Sigmoid colon (tissue), 4 donors: ENCODE data around the gene VANGL1.

ENCODE experiments used
- EP300 ChIP-seq, 4 donors: sonication (generic); formaldehyde crosslinking; IDR thresholded peaks; one replicate each; pipeline ENCODE4 v1.6.1; 2017; ENCODE audit warnings: antibody characterized with exemption in 4 of 4
- POLR2A ChIP-seq, 2 donors: fragments of 450-650 bp; IDR thresholded peaks; one replicate each; pipeline ENCODE4 v1.6.1; 2016; ENCODE audit warnings: antibody characterized with exemption in 2 of 2, mild to moderate bottlenecking in 2 of 2, moderate library complexity in 2 of 2
- POLR2AphosphoS5 ChIP-seq, 4 donors: sonication (generic); formaldehyde crosslinking; IDR thresholded peaks; one replicate each; pipeline ENCODE4 v1.6.1; 2017; ENCODE audit warnings: antibody characterized with exemption in 4 of 4
- TF ChIP-seq, protein P1 (sequence below), 4 experiments: fragments of 450-650 bp in 3 of 4; fragments of 200-600 bp in 1 of 4; IDR thresholded peaks; one replicate each; pipeline ENCODE4 v1.5.1; 2016 to 2019; ENCODE audit warnings: antibody characterized with exemption in 4 of 4, mild to moderate bottlenecking in 3 of 4, moderate library complexity in 2 of 4

GRCh38 chr1:115685029-115685705, 43.4 kb downstream of the VANGL1 start:
- TF ChIP-seq, protein P1, sequence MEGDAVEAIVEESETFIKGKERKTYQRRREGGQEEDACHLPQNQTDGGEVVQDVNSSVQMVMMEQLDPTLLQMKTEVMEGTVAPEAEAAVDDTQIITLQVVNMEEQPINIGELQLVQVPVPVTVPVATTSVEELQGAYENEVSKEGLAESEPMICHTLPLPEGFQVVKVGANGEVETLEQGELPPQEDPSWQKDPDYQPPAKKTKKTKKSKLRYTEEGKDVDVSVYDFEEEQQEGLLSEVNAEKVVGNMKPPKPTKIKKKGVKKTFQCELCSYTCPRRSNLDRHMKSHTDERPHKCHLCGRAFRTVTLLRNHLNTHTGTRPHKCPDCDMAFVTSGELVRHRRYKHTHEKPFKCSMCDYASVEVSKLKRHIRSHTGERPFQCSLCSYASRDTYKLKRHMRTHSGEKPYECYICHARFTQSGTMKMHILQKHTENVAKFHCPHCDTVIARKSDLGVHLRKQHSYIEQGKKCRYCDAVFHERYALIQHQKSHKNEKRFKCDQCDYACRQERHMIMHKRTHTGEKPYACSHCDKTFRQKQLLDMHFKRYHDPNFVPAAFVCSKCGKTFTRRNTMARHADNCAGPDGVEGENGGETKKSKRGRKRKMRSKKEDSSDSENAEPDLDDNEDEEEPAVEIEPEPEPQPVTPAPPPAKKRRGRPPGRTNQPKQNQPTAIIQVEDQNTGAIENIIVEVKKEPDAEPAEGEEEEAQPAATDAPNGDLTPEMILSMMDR (IDR thresholded peaks at IDR 0.05), result no peak
- TF ChIP-seq POLR2A (IDR thresholded peaks at IDR 0.05), result no peak
- TF ChIP-seq POLR2AphosphoS5 (IDR thresholded peaks at IDR 0.05), result no peak
- TF ChIP-seq EP300 (IDR thresholded peaks at IDR 0.05), result no peak
